Stimulated activated CD4-positive, alpha-beta T cell treated with anti-CD3 and anti-CD28 coated beads, TNF-alpha, amount 100 ng/mL, for 24 hours (primary cell): ENCODE measurements around the gene CHRNG.
"Not testable (repeated sequence)": the region's sequence is repeated elsewhere in the genome, so short reads cannot be mapped to it uniquely, and the experiment has no call there.

Source experiments
- DNase-seq, 3 experiments: peaks; one replicate each; pipeline ENCODE4 v3.0.0-alpha.2; 2020; ENCODE audit warnings: low read depth in 3 of 3

Gene CHRNG

GRCh38 chr2:232528746-232529460, 10.6 kb upstream of the CHRNG start:
- DNase-seq, result no peak

DNA sequence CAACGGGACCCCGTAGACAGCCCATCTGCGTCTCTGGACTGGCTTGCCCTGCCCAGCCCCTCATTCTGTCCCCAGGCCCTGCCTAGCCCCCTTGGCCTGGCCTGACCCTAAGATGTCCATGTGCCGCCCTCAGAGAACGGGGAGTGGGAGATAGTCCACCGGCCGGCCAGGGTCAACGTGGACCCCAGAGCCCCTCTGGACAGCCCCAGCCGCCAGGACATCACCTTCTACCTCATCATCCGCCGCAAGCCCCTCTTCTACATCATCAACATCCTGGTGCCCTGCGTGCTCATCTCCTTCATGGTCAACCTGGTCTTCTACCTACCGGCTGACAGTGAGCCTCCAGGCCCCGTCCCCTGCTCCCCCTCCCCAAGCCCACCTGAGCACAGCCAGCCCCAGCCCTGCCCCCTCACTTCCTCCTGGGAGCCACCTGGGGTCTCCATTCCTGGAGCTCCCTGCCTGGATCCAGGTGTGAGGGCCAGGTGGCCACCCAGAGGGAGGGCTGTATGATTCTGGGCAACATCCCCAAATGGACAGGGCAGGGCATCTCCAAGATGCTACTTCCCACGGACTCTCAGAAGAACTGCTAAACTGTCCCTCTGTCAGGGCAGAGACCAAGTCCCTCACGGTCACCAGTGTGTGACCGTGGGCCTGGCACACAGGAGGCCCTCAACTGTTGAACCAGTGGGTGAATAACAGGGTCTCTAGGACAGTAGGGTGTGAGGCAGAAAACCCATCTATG, 9.5 kb upstream of the CHRNG start:
- DNase-seq, result no peak

GRCh38 chr2:232530626-232531260, 8.7 kb upstream of the CHRNG start:
- DNase-seq, result no peak

DNA sequence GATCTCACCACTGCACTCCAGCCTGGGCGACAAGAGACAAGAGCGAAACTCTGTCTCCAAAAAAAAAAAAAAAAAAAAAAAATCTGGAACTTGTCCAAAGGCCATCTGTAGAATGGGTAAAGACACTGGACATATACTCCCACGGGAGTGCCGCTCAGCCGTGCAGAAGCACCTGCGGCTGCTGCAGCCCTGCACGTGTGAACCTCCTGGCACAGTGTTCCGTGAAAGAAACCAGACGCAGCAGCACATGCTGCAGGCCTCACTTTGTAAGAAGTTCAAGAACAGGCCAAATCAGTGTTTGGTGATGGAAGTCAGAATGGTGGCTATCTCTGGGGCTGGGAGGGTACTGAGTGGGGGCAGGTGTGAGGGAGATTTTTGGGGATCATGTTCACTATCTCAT, 7.1 kb upstream of the CHRNG start:
- no peak for DNase-seq

GRCh38 chr2:232532821-232533220, 6.7 kb upstream of the CHRNG start:
- not testable (repeated sequence) for DNase-seq

GRCh38 chr2:232533944-232534710, 5.4 kb upstream of the CHRNG start:
- DNase-seq, result no peak

DNA sequence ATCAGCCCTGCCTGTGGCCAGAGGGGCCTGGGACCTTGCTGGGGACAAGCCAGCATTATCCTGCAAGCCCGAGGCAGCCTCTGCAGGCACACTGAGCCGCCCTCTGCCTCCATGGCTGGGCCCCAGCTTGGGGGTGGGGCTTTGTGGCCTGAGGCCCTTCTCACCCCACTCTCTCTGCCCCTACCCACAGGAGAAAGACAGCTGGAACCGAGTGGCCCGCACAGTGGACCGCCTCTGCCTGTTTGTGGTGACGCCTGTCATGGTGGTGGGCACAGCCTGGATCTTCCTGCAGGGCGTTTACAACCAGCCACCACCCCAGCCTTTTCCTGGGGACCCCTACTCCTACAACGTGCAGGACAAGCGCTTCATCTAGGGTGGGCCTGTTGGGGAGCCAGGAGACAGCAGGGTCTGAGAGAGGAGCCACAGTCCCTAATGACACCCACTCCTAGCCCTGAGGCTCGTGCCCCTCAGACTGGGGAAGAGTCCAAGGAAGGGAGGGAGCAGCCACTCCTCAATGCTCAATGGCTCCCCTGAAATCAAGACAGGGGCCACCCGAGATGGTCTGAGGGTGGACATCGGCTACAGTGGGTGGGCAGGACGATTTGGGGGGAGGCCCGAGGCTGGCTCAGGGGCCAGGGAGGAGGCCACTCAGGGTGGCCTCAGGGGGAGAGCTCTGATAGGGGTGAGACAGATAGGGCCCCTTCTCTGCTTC, 4.4 kb upstream of the CHRNG start:
- DNase-seq, result no peak

DNA sequence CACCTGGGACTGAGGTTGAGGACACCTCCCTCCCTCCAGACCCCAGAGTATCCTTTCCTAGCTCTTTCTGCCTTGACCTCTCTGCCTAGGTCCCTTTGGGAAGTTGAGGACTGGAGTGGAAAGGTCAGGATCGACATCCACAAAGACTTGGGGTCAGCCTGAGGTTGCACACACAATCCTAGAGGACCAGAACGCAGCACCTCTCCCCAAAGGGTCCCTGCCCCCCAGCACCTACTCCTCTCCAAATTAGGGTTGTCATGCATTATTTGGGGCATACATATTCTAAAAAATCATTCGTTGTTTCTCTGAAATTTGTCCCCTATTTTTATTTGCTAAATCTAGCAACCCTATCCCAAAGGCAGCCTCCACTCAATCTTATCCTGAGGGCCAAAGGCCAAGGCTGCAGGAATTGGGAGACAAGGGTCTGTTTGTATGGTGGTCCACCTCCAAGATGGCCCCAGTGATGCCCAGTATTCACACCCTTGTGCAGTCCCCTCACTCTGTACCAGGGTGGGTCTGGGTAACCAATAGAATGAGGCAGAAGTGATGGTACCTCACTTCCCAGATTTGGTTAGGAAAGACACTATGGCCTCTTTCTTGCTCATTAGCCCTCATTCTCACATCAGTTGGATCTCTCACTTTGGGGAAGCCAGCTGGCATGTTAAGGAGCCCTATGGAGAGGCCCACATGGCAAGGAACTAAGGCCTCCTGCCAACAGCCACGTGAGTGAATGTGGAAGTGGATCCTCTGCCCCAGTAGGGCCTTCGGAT, 3.5 kb upstream of the CHRNG start:
- DNase-seq, result no peak

DNA sequence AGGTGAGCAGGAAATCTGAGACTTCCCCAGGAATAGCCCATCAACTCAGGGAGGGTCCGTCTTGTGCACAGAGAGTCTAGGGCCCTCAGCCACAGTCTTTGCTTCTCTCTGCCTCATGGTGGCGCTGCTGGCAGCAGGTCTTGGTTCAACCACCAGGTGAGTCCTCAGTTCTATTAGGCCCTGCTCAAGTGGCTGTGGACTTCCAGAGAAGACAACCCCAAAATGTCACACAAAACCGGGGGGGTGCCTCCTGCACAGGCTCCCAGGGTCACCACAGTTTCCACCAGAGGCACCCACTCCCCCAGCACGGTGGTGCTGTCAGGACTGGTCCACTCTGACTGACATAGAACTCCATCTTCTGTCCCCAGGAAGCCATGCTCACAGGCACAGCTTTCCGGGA, 2.4 kb upstream of the CHRNG start:
- no peak for DNase-seq

GRCh38 chr2:232537499-232537898, 2.0 kb upstream of the CHRNG start:
- DNase-seq, result no peak

DNA sequence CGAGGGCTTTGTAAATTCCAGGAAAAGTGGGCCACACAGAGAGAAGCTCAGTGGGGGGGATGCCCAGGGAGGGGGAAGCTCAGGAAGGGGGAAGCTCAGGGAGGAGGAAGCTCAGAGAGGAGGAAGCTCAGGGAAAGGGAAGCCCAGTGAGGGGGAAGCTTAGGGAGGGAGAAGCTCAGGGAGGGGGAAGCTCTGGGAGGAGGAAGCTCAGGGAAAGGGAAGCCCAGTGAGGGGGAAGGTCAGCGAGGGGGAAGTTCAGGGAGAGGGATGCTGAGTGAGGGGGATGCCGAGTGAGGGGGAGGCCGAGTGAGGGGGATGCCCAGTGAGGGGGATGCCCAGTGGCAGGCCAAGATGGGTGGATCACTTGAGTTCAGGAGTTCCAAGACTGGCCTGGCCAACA, 821 bp upstream of the CHRNG start:
- no peak for DNase-seq

GRCh38 chr2:232540441-232541041, 1.0 kb downstream of the CHRNG start:
- DNase-seq, result no peak

GRCh38 chr2:232541195-232541960, 1.9 kb downstream of the CHRNG start:
- DNase-seq, result no peak

DNA sequence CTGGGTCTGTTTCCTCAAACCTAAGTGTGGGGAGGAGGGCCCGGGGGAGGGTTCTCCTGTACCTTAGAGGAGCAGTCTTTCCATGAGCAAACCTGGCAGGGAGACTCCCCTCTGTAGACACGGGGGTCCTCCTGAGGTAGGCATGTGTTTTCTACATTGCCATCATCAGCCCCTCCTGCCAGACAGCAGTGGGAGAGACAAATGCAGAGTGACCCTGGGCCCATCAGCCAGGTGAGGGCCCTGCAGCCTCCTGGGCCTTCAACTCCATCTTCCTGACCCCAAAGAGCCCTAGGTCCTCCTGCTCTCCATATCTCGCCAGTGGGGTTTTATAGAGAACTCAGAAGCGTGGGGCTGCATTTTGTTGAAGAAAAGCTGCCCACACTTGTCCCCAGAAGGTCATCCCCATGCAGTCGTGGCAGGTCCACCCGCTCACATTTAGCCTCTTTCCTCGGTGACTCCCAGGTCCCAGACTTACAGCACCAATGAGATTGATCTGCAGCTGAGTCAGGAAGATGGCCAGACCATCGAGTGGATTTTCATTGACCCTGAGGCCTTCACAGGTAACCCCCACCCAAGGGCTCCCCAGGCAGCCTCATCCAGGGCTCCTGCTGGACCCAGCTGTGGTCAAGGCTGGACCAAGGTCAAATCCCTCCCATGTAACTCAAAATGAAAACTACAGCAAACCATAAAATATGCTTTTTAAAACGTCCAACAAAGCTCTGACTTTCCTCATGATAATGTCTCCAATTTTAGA, 2.6 kb downstream of the CHRNG start:
- DNase-seq, result no peak

DNA sequence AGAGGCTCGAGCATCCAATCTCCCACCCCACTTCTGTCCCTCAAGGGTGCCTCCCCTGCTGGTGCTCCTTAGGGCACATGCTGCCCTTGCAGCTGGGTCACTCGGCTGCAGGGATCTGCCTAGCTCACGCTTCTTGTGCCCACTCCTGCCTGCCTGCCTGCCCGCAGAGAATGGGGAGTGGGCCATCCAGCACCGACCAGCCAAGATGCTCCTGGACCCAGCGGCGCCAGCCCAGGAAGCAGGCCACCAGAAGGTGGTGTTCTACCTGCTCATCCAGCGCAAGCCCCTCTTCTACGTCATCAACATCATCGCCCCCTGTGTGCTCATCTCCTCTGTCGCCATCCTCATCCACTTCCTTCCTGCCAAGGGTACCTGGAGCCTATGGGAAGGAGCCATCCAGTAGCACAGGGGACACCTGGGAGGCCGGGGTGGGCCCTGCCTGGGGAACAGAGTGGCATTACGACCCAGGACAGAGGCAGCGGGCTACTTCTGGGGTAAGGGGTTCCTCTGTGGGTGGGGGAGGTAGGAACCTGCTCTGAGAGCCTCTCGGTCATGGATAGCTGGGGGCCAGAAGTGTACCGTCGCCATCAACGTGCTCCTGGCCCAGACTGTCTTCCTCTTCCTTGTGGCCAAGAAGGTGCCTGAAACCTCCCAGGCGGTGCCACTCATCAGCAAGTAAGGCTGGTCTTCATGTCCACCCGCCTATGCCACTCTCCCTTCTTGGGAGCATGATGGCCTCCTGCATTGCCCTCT, 3.4 kb downstream of the CHRNG start:
- no peak for DNase-seq

DNA sequence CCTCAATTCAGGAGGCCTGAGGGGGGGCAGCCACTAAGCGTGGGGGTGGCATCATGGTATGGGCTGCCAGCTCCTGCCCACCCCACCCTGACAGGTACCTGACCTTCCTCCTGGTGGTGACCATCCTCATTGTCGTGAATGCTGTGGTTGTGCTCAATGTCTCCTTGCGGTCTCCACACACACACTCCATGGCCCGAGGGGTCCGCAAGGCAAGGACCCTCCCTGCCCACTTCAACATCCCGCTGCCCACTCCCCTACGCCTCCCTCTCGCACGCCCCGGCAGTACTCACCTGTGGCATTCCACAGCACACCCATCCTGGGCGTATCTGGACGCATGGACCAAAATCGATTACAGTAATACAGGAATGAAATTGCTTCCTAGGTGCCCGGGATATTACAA, 4.0 kb downstream of the CHRNG start:
- DNase-seq, result no peak

- no peak for DNase-seq
These were observed 4.6 kb downstream of the CHRNG start for GRCh38 chr2:232543928-232544631.

DNA sequence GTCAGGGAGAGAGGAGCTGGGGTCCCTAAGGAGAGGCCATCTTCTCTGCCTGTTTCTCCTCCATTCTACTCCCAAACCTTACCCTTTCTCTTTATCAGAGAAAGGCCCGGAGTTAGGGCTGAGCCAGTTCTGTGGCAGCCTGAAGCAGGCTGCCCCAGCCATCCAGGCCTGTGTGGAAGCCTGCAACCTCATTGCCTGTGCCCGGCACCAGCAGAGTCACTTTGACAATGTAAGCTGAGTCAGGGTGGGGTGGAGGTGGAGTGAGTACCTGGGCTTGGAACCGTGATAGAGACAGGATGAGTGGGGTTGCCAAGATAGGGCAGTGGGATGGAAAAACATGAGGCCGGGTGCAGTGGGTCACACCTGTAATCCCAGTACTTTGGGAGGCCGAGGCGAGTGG, 5.2 kb downstream of the CHRNG start:
- DNase-seq, result no peak
